AML-193 (cell line): Measurements from ENCODE around the gene TENT4B.

Experiments
- DNase-seq, 2 experiments: peaks; one replicate each; lab custom pipeline; 2025; lab: John Stamatoyannopoulos, UW

TENT4B gene

DNA sequence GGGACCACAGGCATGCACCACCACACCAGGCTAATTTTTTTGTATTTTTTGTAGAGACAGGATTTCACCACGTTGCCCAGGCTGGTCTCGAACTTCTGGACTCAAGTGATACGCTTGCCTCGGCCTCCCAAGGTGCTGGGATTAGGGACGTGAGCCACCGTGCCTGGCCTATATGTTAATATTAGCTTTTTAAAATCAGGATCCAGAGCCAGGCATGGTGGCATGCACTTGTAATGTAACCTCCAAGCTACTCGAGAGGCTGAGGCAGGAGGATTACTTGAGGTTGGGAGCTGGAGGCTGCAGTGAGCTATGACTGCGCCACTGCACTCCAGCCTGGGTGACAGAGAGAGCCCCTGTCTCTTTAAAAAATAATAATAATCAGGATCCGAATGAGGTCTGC lies 104.8 kb downstream of the TENT4B start:
- no peak for DNase-seq

DNA sequence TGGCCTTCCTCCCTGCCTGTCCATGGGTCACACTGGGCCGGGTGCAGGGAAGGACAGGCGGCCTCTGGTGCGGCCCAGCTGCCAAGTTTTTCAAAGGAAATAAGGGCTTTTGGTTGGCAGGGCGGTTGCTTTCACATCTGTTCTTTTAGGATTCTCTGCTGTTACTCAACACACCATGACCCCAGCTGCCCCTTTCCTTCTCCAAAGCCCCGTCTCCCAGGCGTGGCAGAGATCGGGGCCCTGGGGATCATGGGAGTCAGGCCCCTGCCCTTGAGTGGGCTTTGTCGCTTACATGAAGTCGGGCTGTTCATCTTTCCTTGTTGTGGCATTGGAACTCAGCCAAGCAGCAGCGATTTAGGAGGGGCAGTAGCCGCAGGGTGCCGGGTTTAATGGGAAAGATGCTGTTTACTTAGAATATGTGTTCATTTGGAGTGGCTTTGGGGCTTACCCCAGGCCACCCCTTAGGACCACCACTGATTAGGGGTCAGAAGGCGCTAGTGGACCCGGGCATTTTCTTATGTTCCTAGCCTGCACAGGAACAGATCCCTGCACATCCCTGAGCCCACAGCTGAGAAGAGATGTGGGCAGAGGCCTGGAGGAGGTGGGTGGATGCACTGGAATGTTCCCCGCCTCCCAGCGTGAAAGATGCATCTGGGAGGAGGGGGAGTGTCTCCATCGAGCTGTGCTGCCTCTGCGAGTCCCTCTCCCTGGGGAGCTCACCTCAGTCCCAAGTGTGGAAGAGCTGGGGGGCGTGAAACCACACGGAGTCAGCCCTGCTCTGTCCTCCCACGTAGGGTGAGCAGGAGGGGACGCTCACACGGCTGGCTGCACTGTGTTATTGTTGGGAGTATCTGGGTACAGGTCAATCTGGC lies 106.5 kb downstream of the TENT4B start:
- DNase-seq = no peak

DNA sequence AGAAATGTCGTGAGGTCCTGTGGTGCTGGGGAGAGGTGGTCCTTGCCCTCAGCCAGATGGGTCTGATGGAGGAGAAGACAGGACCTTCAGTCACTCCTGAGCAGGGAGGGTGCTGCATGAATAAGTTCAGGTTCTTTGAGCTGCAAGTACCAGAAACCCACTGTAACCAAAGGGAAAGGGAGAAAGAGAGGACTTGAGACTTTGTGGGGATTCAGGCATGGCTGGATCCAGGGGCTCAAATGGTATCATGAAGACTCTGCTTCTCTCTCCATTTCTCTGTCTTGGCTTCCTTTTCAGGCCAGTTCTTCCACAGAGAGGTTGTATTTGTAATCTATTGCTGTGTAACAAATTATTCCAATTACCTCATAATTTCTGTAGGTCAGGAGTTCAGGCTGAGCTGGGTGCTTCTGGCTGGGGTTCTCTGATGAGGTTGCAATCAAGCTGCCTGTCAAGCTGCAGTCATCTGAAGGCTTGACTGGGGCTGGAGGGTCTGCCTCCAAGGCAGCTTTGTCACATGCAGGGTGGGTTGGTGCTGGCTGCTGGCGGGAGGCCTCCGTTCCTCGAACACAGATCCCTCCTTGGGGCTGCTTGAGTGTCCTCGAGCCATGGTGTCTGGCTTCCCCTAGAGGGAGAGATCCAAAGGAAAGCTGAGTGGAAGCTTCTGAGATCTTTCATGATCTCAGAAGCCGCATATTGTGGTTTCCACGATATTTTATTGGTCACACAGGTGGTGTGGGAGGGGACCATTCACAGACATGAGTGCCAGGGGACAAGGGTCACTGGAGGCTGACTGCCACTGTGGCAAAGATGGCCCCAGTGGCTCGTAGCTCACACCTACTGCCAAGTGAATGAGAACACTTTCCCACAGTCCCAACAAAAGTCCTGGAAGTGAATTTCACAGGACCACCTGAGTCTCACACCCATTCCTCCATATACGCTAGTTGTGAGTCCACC lies 107.4 kb downstream of the TENT4B start:
- DNase-seq = no peak

DNA sequence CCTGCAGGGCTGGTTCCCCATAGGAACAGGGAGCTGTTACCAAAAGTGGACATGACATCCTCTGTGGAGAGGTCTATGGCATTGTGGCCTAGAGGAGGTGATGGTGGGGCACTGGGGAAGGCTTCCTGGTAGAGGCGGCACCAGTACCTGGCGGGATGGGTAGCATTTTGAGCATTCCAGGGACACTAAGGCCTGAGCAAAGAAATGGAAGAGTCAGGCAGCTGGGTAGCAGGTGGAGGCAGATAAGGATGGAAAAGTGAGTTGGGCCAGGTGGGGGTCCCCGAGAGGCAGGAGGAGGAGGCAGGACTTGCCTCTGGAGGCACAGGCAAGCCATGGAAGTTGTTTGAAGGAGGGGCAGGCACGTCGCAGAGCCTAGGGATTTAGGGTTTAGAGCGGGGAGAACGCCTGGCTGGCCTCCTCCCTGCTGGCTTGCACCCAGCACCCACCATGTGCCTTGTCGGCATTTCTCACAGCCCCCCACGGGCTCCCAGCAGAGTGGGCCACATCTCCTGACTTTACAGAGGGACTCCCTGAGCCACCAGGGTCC lies 108.1 kb downstream of the TENT4B start:
- DNase-seq = no peak

DNA sequence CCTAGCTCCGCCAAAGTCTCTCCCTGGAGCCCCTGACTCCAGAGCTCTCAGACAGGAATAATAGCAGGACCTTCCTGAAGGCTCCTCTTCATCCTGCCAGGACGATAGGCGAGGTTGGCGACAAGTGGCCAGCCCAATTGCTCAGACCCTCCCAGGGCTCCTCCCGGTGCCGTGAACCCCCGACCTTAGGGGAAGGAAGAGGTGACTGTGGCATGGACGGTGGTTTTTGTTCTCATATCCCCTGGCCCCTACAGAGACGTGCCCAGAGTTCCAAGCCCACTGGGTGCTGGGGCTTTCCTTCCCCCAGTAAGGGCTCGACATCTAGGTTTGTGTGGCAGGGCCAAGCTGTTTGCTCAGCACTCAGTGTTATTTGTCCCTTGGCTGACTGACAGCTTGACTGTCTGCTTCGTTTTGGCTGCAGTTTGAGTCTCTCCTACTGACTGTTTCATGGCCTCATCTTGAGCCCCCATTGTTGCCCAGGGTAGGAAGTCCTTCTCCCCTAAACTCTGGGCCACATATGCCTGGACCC lies 108.7 kb downstream of the TENT4B start:
- DNase-seq = no peak

DNA sequence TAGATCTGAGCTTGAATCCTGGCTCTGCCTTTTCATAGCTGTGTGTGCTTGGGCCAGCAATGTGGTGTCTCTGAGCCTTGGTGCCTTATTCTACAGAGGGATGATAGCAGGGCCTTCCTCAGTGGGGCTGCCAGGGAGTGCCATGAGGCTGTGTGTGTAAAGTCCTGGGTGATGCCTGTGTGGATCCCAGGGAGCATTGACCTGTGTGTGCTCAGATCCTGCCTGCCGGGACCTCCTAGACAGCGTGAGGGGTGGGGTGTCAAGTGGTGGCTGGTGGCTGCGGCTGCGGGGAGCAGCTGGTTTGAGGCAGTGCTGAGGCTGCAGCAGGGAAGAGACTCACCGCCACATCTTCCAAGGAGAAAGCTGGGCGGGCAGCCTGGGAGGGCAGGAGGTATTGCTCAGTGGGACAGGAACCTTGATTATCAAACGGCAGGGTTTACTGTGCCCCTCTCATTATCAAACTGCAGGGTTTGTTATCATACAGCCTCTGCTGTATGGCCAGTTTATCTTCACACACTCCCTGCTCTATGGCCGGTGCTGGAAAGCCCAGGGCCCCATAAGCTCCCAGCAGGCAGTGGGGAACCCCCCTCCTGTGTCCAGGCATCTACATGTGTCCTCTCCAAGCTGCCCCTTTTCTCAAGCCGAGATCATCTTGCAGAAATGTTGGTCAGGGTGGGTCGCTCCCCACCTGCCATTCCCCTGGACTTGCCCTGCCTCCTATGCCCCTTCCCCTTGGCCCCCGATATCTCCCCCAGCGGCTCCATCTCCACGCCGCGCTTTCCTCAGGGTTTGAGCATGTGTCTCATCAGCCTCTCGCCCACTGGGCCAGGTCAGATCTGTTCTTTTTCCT lies 110.2 kb downstream of the TENT4B start:
- no peak for DNase-seq

DNA sequence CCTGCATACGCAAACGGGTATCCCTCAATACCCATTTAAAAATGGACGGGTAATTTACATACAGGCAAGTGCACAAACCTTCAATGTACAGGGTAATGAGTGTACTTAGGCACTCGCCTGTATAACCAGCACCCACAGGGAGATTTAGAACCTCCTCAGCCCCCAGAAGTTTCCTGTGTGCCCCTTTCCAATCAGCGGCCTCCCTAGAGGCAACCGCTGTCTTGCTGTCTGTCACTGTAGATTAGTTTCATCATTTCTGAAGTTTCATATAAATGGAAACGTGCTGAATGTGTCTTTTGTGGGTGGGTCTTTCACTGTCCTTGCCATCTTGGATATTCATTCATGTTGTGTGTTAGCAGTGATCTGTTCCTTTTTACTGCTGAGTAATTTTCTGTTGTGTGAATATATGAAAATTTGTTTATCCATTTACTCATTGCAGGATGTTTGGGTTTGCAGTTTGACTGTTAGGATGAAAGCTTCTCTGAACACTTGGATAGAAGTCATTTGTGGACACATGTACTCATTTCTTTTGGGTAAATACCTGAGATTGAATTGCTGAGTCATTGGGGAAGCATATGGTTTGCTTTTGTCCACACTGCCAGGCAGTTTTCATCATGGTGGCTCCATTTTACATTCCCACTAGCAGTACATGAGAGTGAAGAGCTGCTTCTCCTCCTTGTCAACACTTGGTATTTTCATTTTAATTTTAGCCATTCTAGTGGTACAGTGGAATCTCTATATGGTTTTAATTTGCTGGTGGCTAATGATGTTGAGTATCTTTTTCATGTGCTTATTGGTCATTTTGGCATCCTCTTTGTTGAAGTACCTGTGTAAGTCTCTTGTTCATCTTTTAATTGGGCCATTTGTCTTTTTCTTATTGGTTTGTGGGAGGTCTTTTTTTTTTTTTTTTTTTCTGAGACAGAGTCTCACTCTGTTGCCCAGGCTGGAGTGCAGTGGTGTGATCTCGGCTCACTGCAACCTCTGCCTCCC lies 111.1 kb downstream of the TENT4B start:
- DNase-seq = no peak

DNA sequence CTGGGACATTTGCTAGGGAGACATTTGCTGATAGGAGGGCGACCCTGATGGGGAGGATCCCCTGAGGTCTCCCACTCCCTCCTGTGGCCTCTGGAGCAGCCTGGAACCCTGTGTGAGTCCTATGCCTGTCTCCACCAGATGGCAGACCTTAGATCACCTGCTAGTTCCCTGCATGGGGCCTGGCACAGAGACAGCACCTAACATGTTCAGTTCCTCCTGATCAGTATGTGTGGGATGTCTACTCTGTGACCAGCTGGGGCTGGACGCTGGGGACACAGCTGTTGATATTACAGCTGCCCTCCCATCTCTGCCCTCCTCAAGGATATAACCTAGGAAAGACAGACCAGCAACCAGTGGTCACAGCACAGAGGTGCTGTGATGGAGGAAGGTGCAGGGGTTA lies 112.2 kb downstream of the TENT4B start:
- peak; percentile 34 to 59 for DNase-seq

DNA sequence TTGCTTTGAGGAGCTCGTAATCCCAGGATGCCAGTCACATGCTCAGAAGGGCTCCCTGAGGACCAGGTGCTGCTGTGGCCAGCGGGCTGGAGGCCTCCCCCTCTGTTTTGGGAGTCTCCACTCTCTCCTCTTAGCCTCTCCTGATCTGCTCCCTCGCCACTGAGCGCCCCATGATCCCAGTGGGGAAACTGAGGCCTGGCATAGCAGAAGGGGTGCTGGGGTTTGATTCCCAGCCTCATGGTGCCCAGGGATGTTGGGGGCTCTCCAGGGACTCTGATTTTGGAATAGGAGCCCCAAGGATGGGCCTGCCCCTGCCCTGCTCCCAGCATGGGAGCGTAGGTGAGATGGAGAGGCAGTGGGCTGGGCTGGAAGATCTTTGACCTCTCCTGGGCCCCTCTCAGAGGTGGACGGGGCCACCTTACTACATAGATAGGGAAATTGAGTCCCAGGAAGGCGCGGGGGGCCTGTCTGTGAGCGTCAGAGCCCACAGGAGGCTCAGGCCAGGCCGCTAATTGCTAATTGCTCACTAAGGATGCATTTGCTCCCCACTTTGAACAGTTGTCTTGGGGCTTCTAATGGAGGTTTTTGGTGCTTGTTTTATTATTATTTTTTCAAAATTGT lies 112.7 kb downstream of the TENT4B start:
- no peak for DNase-seq

DNA sequence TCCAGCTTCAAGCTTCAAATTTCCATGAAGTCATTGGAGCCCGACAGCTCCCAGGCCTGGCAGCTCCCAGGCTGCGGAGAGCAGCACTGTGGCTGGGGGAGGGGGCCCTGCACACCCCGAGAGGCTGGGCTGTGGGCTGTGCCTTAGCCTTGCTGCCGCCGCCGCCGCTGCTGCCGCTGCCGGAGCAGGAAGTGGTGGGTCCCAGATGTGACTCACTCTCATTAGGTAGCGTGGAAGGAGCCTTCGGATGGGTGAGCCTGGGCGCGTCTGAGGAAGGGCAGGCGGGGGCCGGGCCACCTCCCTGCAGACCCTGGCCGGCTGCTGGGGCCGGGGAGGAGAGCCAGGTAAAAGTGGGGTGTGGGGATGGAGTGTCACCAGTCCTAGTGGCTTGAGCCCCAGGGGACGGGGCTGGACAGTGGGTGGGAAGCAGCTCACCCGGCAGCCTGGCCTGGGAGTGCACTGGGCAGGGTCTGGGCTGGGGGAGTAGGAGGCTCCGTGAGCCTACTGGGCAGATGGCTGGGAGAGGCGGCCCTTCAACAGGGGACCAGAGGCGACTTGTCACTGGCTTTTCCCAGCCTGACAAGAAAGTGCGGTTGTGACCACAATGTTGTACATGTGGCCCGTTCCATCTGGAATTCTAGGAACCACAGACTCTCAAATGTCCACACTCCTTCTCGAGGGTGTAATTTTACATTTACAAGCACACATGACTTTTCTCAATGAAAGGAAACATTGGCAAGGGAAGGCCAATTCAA lies 113.4 kb downstream of the TENT4B start, which contains the start of gene ADCY7:
ADCY7 (plus strand) TSS at position 215 of the 755 bp plus-strand sequence. CDS start 21,629 bp downstream, outside the sequence.
- DNase-seq = peak; percentile 67 to 75

DNA sequence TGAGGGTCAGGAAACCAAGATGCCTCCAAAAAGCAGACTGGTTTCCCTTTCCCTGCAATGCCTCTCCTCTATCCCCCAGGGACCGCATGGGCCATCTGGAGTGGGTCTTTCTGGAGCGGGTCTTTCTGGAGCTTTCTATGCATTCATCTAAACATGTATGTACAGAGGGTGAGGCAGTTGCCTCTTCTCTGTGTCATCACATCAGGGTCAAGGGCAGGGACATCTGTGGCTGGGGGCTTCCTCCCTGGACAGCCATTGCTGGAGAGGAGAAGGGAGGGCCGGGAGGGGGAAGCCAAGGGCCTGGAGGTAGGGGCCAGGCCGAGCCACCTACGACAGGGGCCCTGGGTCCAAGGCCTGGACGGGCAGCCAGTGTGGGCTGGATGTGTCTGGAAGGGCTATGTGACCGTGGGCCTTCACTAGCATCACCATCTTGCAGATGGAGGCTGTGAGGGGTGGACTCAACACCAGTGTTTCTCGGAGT lies 114.1 kb downstream of the TENT4B start:
- DNase-seq = no peak

DNA sequence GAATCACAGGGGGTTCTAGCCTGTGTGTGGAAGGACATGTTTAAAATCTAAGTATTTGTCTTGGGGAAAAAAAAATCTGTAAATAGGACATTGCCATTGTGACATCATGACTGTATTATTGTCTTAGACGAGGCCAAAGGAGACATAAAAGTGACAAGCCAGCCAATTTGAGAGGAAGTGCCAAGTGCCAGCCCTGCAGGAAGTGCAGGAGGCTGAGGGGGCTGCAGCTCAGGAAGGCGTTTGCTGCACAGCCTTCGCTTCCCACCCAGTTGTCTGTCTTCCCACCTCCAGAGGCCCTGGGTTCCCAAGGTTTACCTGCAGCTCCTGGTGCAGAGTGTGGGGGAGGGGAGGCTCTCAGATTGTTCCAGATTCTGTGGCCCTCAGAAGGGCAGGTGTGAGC lies 114.5 kb downstream of the TENT4B start:
- peak; percentile 37 to 55 for DNase-seq

DNA sequence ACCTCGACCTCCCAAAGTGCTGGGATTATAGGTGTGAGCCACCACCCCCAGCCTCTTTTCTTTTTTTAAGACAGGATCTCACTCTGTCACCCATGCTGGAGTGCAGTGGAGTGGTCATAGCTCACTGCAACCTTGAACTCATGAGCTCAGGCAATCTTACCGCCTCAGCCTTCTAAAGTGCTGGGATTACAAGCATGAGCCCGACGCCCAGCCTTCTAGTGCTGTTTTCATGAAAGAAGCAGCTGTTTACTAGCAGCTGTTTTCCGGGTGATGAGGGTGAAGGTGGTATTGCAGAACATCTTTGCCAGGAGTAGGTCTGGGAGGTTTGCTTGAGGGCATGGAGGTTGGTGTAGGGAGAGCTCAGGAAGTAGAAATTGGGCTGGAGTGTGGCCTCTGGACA lies 115.2 kb downstream of the TENT4B start:
- DNase-seq = no peak

DNA sequence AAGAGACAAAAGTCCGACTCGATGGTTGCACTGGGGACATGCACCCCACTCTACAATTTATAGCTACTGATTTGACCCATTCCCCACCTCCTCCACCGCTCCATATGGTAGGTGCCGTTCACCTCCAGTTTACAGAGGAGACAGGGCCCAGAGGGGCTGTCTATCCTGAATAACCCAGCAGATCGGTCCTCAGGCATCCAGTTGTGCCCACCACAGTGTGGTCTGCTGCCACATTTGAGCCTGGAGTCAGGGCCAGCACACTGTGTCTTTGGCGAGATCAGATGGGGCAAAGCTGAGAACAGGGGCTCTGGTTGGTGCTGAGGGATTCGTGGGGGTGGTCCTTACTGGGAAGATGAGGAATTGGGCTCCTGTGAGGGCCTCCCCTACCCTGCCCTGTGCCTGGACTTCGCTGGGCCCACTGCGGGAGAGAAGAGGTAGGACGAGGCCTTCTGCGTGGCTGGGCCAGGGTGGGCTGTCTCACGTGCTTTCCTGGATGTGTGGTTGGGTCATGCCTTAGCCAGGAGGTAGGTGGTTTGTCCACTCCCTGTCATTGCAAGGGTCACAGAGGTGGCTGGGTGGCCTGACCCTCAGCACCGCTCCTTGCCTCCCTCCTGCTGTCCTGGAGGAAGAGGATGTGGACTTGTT lies 116.1 kb downstream of the TENT4B start:
- no peak for DNase-seq

DNA sequence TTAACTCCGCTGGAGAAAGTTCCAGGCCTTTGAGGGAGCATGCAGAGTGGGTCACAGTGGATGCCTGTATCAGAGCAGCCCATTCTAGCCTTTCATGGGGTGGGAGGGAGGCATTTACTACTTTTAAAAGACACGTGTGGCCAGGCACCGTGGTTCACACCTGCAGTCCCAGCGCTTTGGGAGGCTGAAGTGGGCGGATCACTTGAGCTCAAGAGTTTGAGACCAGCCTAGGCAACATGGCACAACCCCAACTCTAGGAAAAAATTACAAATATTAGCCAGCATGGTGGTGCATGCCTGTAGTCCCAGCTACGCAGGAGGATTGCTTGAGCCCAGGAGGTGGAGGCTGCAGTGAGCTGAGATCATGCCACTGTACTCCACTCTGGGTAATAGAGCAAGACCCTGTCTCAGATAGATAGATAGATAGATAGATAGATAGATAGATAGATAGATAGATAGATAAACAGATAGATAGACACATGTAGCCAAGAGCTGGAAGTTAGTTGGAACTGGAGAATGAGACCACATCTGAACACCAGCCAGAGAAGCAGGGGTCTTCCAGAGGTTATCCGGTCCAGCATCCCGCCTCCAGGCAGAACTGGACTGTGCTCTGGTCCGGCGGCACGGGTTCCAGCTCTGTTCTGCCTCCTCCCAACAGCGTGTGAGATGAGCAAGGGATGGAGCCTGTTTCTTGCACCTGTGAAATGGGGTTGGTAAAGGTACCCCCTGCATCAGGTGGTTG lies 116.8 kb downstream of the TENT4B start:
- no peak for DNase-seq

DNA sequence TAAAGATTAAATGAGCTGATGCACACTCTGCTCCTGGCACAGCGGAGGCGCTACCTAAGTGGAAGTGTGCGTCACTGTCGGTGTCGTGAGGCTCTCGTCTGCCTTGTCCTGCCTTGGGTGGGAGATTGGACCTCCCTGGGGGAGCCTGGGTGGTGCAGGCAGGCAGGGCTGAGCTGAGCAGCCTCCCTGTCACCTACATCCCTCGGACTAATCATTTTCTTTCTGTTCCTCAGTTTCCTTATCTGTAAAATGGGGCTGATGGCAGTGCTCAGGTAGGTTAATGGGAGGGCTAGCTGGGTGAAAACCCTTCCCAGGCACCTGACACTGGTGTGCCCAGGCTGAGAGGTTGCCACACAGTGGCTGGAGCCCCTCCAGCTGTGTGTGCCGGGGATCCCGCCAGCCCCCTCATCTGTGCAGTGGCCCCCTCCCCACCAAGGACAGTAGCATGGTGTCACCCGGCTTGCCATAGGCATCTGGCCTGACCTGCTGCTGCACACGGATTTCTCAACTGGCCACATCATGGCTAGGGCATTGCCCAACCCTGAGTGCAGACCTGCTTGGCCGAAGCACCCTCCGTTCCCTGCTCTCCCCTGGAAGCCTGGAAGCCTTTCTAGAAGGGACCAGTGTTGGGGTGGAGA lies 117.5 kb downstream of the TENT4B start:
- DNase-seq = peak; percentile 42 to 48
